Measurements from ENCODE around the gene CFAP299. TPM values are rescaled to one million over a fixed set of nuclear protein-coding genes. Genes with fewer than 3 reads are reported as not detected.

The CFAP299 gene
- total and polyA plus RNA-seq, 9 of the 15 experiments (the other 6 are each of a cell fraction or from before 2014, with no cell fraction given), result 0.09 to 3.0 (median 0.76) TPM

GRCh38 chr4:80711956-80712355 lies 376.4 kb downstream of the CFAP299 start (continued):
- TF ChIP-seq ZNF431 (CRISPR knock-in tag; IDR thresholded peaks at IDR 0.05), result no peak
- TF ChIP-seq TFAM (CRISPR knock-in tag; conservative IDR thresholded peaks at IDR 0.05), result no peak
- no peak for TF ChIP-seq SMAD1 (IDR thresholded peaks at IDR 0.05; ENCODE audit: low read depth, low read length, partially characterized antibody)
- no peak for TF ChIP-seq FIP1L1 (IDR thresholded peaks at IDR 0.05; ENCODE audit: low read depth, low read length, poor library complexity, severe bottlenecking)
- TF ChIP-seq SIN3A (IDR thresholded peaks at IDR 0.05; ENCODE audit: borderline replicate concordance in 2 of 2, control insufficient read depth in 1 of 2, low read depth in 2 of 2, low read length in 2 of 2), result no peak
- no peak for TF ChIP-seq GATA2 (CRISPR knock-in tag; IDR thresholded peaks at IDR 0.05)
- TF ChIP-seq MBD2 (IDR thresholded peaks at IDR 0.05; ENCODE audit: borderline replicate concordance, low read depth), result no peak
- no peak for TF ChIP-seq ZNF133 (CRISPR knock-in tag; IDR thresholded peaks at IDR 0.05)
- no peak for TF ChIP-seq ZNF324 (CRISPR knock-in tag; IDR thresholded peaks at IDR 0.05)

- Histone ChIP-seq H3K4me2 (ENCODE audit: insufficient read depth, low read length) (no peak overlapping the region), H3K79me2 (ENCODE audit: control insufficient read depth, insufficient read depth, low read length) (no peaks in the 10 kb centered on the region), H3K27ac (ENCODE audit: extremely low read depth, low read depth, low read length) (no peak overlapping the region), H3K9me1 (ENCODE audit: control insufficient read depth, insufficient read depth, low read length) (no peaks in the 10 kb centered on the region), H2AFZ (ENCODE audit: low read depth, low read length) (no peak overlapping the region), H3K9me3 (replicated peaks; ENCODE audit: control insufficient read depth, insufficient read depth, low read depth, low read length) (no peaks in the 10 kb centered on the region), H3K4me3 (no peak overlapping the region), H3K4me1 (replicated peaks in 1 of 2; ENCODE audit: control insufficient read depth in 2 of 2, insufficient read depth in 2 of 2, low read length in 2 of 2) (no peaks in the 10 kb centered on the region), H3K9ac (ENCODE audit: insufficient read depth in 1 of 2, low read depth in 2 of 2, low read length in 2 of 2) (no peak overlapping the region), H3K27me3 (ENCODE audit: control insufficient read depth in 2 of 2, insufficient read depth in 2 of 2, low read length in 2 of 2) (no peaks in the 10 kb centered on the region), H4K20me1 (replicated peaks; ENCODE audit: control insufficient read depth, insufficient read depth, low read length) (no peaks in the 10 kb centered on the region), H3K36me3 (ENCODE audit: control insufficient read depth, insufficient read depth, low read length) (no peaks in the 10 kb centered on the region)
- POLR2A ChIA-PET, result no interaction called here
- no peak for TF ChIP-seq BCL6 (CRISPR knock-in tag; IDR thresholded peaks at IDR 0.05)
- no peak for TF ChIP-seq STAT5A (IDR thresholded peaks at IDR 0.05; ENCODE audit: borderline replicate concordance, low read length)
- no peak for TF ChIP-seq HIVEP1 (CRISPR knock-in tag; IDR thresholded peaks at IDR 0.05)
- TF ChIP-seq NELFE (IDR thresholded peaks at IDR 0.05; ENCODE audit: insufficient read depth, insufficient read length), result no peak
- no peak for TF ChIP-seq RUNX1 (IDR thresholded peaks at IDR 0.05; ENCODE audit: low read depth)
- no peak for TF ChIP-seq LCOR (CRISPR knock-in tag; IDR thresholded peaks at IDR 0.05)
- no peak for TF ChIP-seq CBFB (CRISPR knock-in tag; IDR thresholded peaks at IDR 0.05)
- TF ChIP-seq ZNF699 (CRISPR knock-in tag; IDR thresholded peaks at IDR 0.05; ENCODE audit: insufficient replicate concordance), result no peak
- TF ChIP-seq HMG20B (CRISPR knock-in tag; IDR thresholded peaks at IDR 0.05), result no peak
- no peak for TF ChIP-seq PTRF (tag; IDR thresholded peaks at IDR 0.05)
- no peak for TF ChIP-seq HMGN3 (IDR thresholded peaks at IDR 0.05; ENCODE audit: borderline replicate concordance, extremely low read depth, insufficient read length, low read depth, low read length)
- no peak for TF ChIP-seq MYNN (IDR thresholded peaks at IDR 0.05)
- no peak for TF ChIP-seq MYNN (CRISPR knock-in tag; IDR thresholded peaks at IDR 0.05)
- ATAC-seq (no peak), FAIRE-seq (no peak), DNase-seq (ENCODE audit: extremely low read depth in 1 of 4, low spot score in 3 of 4) (no peak)
- CTCF ChIA-PET (ENCODE audit: low intra/inter-chr PET ratio), result interaction anchor here (0.5 kb wide), 1 partner anchor 101 kb away, joined by 3 read pairs; no protein-coding TSS in a partner anchor
- BruUV-seq (replicated peaks), result no TSS peak
- in situ Hi-C loops (cut with MboI), result no loop called here
- 8% methylated on average over 1 of the region's 1 CpG for WGBS (ENCODE audit: insufficient coverage, low coverage, missing lambda C conversion rate)
- intact Hi-C loops (cut with micrococcal nuclease), result no loop called here
These were observed 377.9 kb downstream of the CFAP299 start for GRCh38 chr4:80713409-80713808.

Measured in K562 (cell line).